SU-DHL-6 (cell line): ENCODE measurements around the gene NSUN2.

Source experiments
- H2AFZ ChIP-seq: fragments of 200-600 bp; sonication (generic); 2 replicates; pipeline ENCODE4 v1.6.1; 2014; ENCODE audit warnings: low read depth, mild to moderate bottlenecking, moderate library complexity, mixed read lengths, antibody characterized with exemption, low read length; ENCODE audit not compliant: severe bottlenecking
- H3F3A ChIP-seq: fragments of 200-600 bp; shearing (Covaris generic); 2 replicates; pipeline ENCODE4 v1.6.0; 2016; ENCODE audit warnings: antibody characterized with exemption, mild to moderate bottlenecking; ENCODE audit not compliant: insufficient read depth
- H3K27ac ChIP-seq: fragments of 200-600 bp; sonication (generic); 2 replicates; pipeline ENCODE4 v1.5.1; 2016; ENCODE audit warnings: low read depth, mild to moderate bottlenecking, low read length, moderate library complexity, mixed read lengths
- H3K27me3 ChIP-seq: fragments of 200-600 bp; sonication (generic), shearing (Covaris generic); 2 replicates; pipeline ENCODE4 v1.6.0; 2014; ENCODE audit warnings: mild to moderate bottlenecking, low read length
- H3K36me3 ChIP-seq: fragments of 200-600 bp; sonication (generic); 2 replicates; pipeline ENCODE4 v1.6.1; 2014; ENCODE audit warnings: mild to moderate bottlenecking, low read length, mixed read lengths
- H3K4me2 ChIP-seq: fragments of 300-600, 200-600 bp; shearing (Covaris generic), sonication (generic); 2 replicates; pipeline ENCODE4 v1.6.0; 2014; ENCODE audit warnings: low read length, low read depth, mild to moderate bottlenecking; ENCODE audit not compliant: poor library complexity, severe bottlenecking
- H3K4me3 ChIP-seq: fragments of 200-600 bp; sonication (generic); 2 replicates; pipeline ENCODE4 v1.5.1; 2014; ENCODE audit warnings: antibody characterized with exemption, low read length, mild to moderate bottlenecking, mixed read lengths; ENCODE audit not compliant: insufficient read depth, poor library complexity, severe bottlenecking
- H3K79me2 ChIP-seq: fragments of 200-600 bp; sonication (generic); 2 replicates; pipeline ENCODE4 v1.6.1; 2014; ENCODE audit warnings: mild to moderate bottlenecking, low read length, moderate library complexity; ENCODE audit not compliant: insufficient read depth
- H3K9ac ChIP-seq: fragments of 200-600 bp; sonication (generic); 2 replicates; pipeline ENCODE4 v1.7.0; 2014; ENCODE audit warnings: mild to moderate bottlenecking, low read length
- H3K9me2 ChIP-seq: fragments of 200-600 bp; sonication (generic); replicated peaks from 2 replicates; pipeline ENCODE4 v1.6.1; 2014; ENCODE audit warnings: low read length; ENCODE audit not compliant: insufficient read depth
- H3K9me3 ChIP-seq: fragments of 200-600 bp; sonication (generic); 2 replicates; pipeline ENCODE4 v1.6.1; 2014; ENCODE audit warnings: low read length, mixed read lengths; ENCODE audit not compliant: insufficient read depth
- H4K20me1 ChIP-seq: fragments of 200-600 bp; sonication (generic); 2 replicates; pipeline ENCODE4 v1.6.1; 2014; ENCODE audit warnings: low read depth, mild to moderate bottlenecking, antibody characterized with exemption, low read length, moderate library complexity, mixed read lengths
- EZH2phosphoT487 ChIP-seq: fragments of 200-600 bp; sonication (generic), shearing (Covaris generic); conservative IDR thresholded peaks from 2 replicates; pipeline ENCODE4 v1.6.1; 2018; ENCODE audit warnings: mild to moderate bottlenecking, antibody characterized with exemption, low read length, moderate library complexity, mixed read lengths
- TF ChIP-seq, protein P1 (sequence below): fragments of 200-600 bp; sonication (generic); IDR thresholded peaks from one replicate; pipeline ENCODE4 v1.5.1; 2017; ENCODE audit warnings: antibody characterized with exemption, mild to moderate bottlenecking, low read length, moderate library complexity; ENCODE audit not compliant: insufficient read depth, poor library complexity, severe bottlenecking

NSUN2 gene

DNA sequence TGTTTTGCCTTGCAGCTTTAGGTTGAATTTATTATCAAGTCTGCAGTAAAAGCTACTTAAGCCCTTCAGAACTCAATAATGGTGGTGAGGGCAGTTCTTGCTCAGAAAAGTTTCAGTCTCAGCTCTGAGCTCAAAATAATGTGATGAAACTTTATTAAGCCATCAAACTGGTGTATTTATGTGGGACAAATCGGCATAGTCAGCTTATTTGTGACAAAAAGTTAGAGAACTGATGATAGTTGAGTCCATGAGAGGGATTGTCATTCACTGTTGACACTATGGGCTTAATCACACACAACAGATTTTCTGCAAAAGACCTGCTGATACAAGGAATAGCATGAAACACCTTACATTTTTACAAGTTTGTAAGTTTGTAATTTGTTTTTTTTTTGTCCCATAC, 9.8 kb upstream of the NSUN2 start:
- Histone ChIP-seq H3K36me3 (no peaks in the 10 kb centered on the region), H3K9me2 (no peaks in the 10 kb centered on the region), H3K4me3 (no peak overlapping the region), H3K9ac (no peak overlapping the region), H3K9me3 (no peaks in the 10 kb centered on the region), H3F3A (0 out of 2 replicates have a peak, but pooled peaks cover 3% of the 10 kb centered on the region), H2AFZ (no peak overlapping the region), H3K4me2 (no peak overlapping the region), H3K27me3 (no peaks in the 10 kb centered on the region), H3K79me2 (no peaks in the 10 kb centered on the region), H3K27ac (no peak overlapping the region), H4K20me1 (no peaks in the 10 kb centered on the region)
- no peak for TF ChIP-seq EZH2phosphoT487
- TF ChIP-seq, protein P1, sequence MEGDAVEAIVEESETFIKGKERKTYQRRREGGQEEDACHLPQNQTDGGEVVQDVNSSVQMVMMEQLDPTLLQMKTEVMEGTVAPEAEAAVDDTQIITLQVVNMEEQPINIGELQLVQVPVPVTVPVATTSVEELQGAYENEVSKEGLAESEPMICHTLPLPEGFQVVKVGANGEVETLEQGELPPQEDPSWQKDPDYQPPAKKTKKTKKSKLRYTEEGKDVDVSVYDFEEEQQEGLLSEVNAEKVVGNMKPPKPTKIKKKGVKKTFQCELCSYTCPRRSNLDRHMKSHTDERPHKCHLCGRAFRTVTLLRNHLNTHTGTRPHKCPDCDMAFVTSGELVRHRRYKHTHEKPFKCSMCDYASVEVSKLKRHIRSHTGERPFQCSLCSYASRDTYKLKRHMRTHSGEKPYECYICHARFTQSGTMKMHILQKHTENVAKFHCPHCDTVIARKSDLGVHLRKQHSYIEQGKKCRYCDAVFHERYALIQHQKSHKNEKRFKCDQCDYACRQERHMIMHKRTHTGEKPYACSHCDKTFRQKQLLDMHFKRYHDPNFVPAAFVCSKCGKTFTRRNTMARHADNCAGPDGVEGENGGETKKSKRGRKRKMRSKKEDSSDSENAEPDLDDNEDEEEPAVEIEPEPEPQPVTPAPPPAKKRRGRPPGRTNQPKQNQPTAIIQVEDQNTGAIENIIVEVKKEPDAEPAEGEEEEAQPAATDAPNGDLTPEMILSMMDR, result no peak

DNA sequence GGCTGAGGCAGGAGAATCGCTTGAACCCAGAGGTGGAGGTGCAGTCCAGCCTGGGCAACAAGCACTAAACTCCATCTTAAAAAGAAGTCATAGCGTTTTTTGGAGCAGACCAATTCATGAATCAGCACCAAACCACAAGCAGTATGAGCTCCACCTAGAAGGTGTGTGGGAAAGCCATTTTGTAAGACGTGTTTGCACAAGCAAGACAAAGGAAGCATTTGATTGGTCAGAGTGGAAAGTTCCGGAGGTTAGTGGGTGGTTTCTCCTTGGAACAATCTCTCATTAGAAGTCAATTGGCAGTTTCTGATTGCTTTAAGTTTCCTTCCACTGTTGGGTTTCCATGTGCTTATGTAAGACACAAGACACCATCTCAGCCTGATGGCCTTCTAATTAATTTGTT, 5.4 kb upstream of the NSUN2 start:
- Histone ChIP-seq H3K27ac (no peak overlapping the region), H3K4me2 (no peak overlapping the region), H3K36me3 (no peaks in the 10 kb centered on the region), H3K9me2 (no peaks in the 10 kb centered on the region), H3K79me2 (peaks cover 5% of the 10 kb centered on the region; the same call in 1 of the 2 replicates), H3K9me3 (no peaks in the 10 kb centered on the region), H3K9ac (no peak overlapping the region), H3F3A (0 out of 2 replicates have a peak, but pooled peaks cover 3% of the 10 kb centered on the region), H3K27me3 (no peaks in the 10 kb centered on the region), H2AFZ (no peak overlapping the region), H3K4me3 (no peak overlapping the region), H4K20me1 (no peaks in the 10 kb centered on the region)
- no peak for TF ChIP-seq EZH2phosphoT487
- TF ChIP-seq, protein P1, result no peak

DNA sequence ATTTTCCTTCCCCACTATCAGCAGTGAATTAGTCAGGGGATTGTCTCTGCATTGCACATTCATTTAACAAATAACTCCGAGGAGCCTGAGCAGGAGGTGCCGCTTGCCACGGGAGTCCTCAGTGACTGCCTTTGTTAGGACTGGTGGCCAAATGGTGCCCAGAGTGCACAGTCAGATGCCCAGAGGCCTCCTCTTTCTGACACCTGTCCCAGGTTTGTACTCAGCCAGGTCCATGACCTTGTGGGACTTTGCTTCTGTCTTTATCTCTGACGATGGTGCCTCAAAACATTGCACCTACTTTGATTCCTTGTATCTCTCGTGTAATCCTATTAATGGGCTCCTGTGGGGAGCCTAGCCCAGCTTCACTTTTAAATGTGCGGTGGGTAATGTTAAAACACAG, 4.7 kb upstream of the NSUN2 start:
- TF ChIP-seq, protein P1, result no peak
- no peak for TF ChIP-seq EZH2phosphoT487
- H3K9me3 ChIP-seq, result no peaks in the 10 kb centered on the region
- no peak overlapping the region for H3K9ac ChIP-seq
- no peak overlapping the region for H3K4me3 ChIP-seq
- no peak overlapping the region for H3K4me2 ChIP-seq
- H3K9me2 ChIP-seq, result no peaks in the 10 kb centered on the region
- peaks cover 9% of the 10 kb centered on the region for H3K79me2 ChIP-seq
- H3K36me3 ChIP-seq, result no peaks in the 10 kb centered on the region
- H2AFZ ChIP-seq, result no peak overlapping the region
- H3K27me3 ChIP-seq, result no peaks in the 10 kb centered on the region
- H3F3A ChIP-seq, result 0 out of 2 replicates have a peak, but pooled peaks cover 3% of the 10 kb centered on the region
- no peak overlapping the region for H3K27ac ChIP-seq
- no peaks in the 10 kb centered on the region for H4K20me1 ChIP-seq
